Lung microvascular endothelial cell (primary cell): ENCODE results near the gene TIGD6. TPM values are rescaled to one million over a fixed set of nuclear protein-coding genes. Genes with fewer than 3 reads are reported as not detected.

Experiments used
- DNase-seq, 2 donors: peaks; one replicate each; pipeline versions ENCODE4 v3.0.0 to v3.0.0-alpha.2; 2010; ENCODE audit warnings: low read depth in 2 of 2
- total RNA-seq: library from RNA; depleted of rRNA; stranded (reverse); fragments of >200 nt; gene quantifications from 2 replicates; pipeline ENCODE4 v1.2.1, GENCODE V29; 2014

The TIGD6 gene
- total RNA-seq, 1 donor from 2014 or later: 5.6 TPM

GRCh38 chr5:150017226-150018005 lies 17.0 kb upstream of the TIGD6 start:
- DNase-seq: peak in 1 of 2 donors; percentile 65

- no peak for DNase-seq
Observed at GRCh38 chr5:150016537-150016936, 16.1 kb upstream of the TIGD6 start.

- no peak for DNase-seq
Observed at GRCh38 chr5:150015415-150015814, 15.0 kb upstream of the TIGD6 start.

GRCh38 chr5:150014456-150014855 lies 14.0 kb upstream of the TIGD6 start:
- no peak for DNase-seq

GRCh38 chr5:150013931-150014330 lies 13.5 kb upstream of the TIGD6 start:
- no peak for DNase-seq

- no peak for DNase-seq
Observed at GRCh38 chr5:150009671-150010387, 9.4 kb upstream of the TIGD6 start.

GRCh38 chr5:150007050-150007449 lies 6.6 kb upstream of the TIGD6 start:
- no peak for DNase-seq

GRCh38 chr5:150006318-150006717 lies 5.9 kb upstream of the TIGD6 start:
- DNase-seq: no peak

- DNase-seq: peak; percentile 69 to 78
Observed at GRCh38 chr5:150001660-150002486, 1.4 kb upstream of the TIGD6 start.

- peak; percentile 45 to 69 for DNase-seq
Observed at GRCh38 chr5:150000990-150001659, 671 bp upstream of the TIGD6 start.

GRCh38 chr5:149999866-150000255 lies 593 bp downstream of the TIGD6 start:
- DNase-seq: no peak

GRCh38 chr5:149999359-149999758 lies 1.1 kb downstream of the TIGD6 start:
- DNase-seq: no peak

- DNase-seq: no peak
Observed at GRCh38 chr5:149998281-149998680, 2.2 kb downstream of the TIGD6 start.

GRCh38 chr5:149996205-149996890 lies 4.1 kb downstream of the TIGD6 start:
- DNase-seq: no peak

- no peak for DNase-seq
Observed at GRCh38 chr5:149995385-149996204, 4.9 kb downstream of the TIGD6 start.

GRCh38 chr5:149993471-149993870 lies 7.0 kb downstream of the TIGD6 start:
- DNase-seq: no peak

GRCh38 chr5:149990518-149991376 lies 9.7 kb downstream of the TIGD6 start:
- peak; percentile 80 to 84 for DNase-seq

- no peak for DNase-seq
Observed at GRCh38 chr5:149988126-149988525, 12.3 kb downstream of the TIGD6 start.

GRCh38 chr5:149982505-149982904 lies 17.9 kb downstream of the TIGD6 start:
- DNase-seq: no peak
